Left kidney (tissue), 8 donors: ENCODE results near the gene P2RX1. TPM values are rescaled to one million over a fixed set of nuclear protein-coding genes. Genes with fewer than 3 reads are reported as not detected.

Experiments used
- DNase-seq: peaks from one replicate; pipeline ENCODE4 v3.0.0-alpha.2; 2013
- long read RNA-seq, 8 donors: transcript quantifications; one replicate each; lab custom pipeline, GENCODE V29; 2026
- polyA plus RNA-seq: library from polyadenylated mRNA; unstranded; fragments of 120-200 nt; gene quantifications from one replicate; pipeline ENCODE4 v1.2.1, GENCODE V29; 2013; ENCODE audit not compliant: insufficient read length

The P2RX1 gene
- 0.67 TPM for polyA plus RNA-seq
- long read RNA-seq, donor 1 = 0 reads
- long read RNA-seq, donor 2 = 0 reads
- long read RNA-seq, donor 3 = 0 reads
- long read RNA-seq, donor 4 = 0 reads
- long read RNA-seq, donor 5 = 0 reads
- long read RNA-seq, donor 6 = 0 reads
- long read RNA-seq, donor 7 = 0 reads
- long read RNA-seq, donor 8 = 0 reads

GRCh38 chr17:3915995-3916696 is at the start of gene P2RX1:
Gene P2RX1 (minus strand): TSS chr17:3916465. CDS start chr17:3916225, 240 bp downstream.
- DNase-seq = no peak

- no peak for DNase-seq
These were observed 49.0 kb upstream of the P2RX1 start for GRCh38 chr17:3965118-3965800.

GRCh38 chr17:3964203-3965117 is 48.2 kb upstream of the P2RX1 start, which contains the start of gene ATP2A3:
Gene ATP2A3 (minus strand): TSS chr17:3964437. CDS start chr17:3964291, 146 bp downstream.
- DNase-seq = no peak

- DNase-seq = no peak
These were observed 47.3 kb upstream of the P2RX1 start for GRCh38 chr17:3963237-3964201.

GRCh38 chr17:3962965-3963236 is 46.6 kb upstream of the P2RX1 start:
- no peak for DNase-seq

GRCh38 chr17:3962217-3962964 is 46.1 kb upstream of the P2RX1 start:
- DNase-seq = no peak

GRCh38 chr17:3961564-3962047 is 45.3 kb upstream of the P2RX1 start:
- DNase-seq = no peak

- no peak for DNase-seq
These were observed 44.5 kb upstream of the P2RX1 start for GRCh38 chr17:3960764-3961163.

GRCh38 chr17:3959921-3960601 is 43.8 kb upstream of the P2RX1 start:
- DNase-seq = no peak

GRCh38 chr17:3959295-3959899 is 43.1 kb upstream of the P2RX1 start:
- no peak for DNase-seq

- DNase-seq = no peak
These were observed 41.7 kb upstream of the P2RX1 start for GRCh38 chr17:3957735-3958599.

GRCh38 chr17:3956983-3957382 is 40.7 kb upstream of the P2RX1 start:
- DNase-seq = no peak

GRCh38 chr17:3956327-3956957 is 40.2 kb upstream of the P2RX1 start:
- DNase-seq = no peak

- DNase-seq = no peak
These were observed 39.4 kb upstream of the P2RX1 start for GRCh38 chr17:3955673-3955988.

GRCh38 chr17:3954976-3955672 is 38.9 kb upstream of the P2RX1 start:
- DNase-seq = no peak

- DNase-seq = no peak
These were observed 37.8 kb upstream of the P2RX1 start for GRCh38 chr17:3954086-3954485.

- DNase-seq = no peak
These were observed 37.3 kb upstream of the P2RX1 start for GRCh38 chr17:3953542-3953941.
